HG03097 (cell line): ENCODE measurements around the gene UPB1.

Experiments
- ATAC-seq: cut with Tn5 transposase; IDR thresholded peaks from one replicate; pipeline ENCODE4 v1.9.1; 2021; ENCODE audit not compliant: unreplicated experiment, low FRiP score

The UPB1 gene

DNA sequence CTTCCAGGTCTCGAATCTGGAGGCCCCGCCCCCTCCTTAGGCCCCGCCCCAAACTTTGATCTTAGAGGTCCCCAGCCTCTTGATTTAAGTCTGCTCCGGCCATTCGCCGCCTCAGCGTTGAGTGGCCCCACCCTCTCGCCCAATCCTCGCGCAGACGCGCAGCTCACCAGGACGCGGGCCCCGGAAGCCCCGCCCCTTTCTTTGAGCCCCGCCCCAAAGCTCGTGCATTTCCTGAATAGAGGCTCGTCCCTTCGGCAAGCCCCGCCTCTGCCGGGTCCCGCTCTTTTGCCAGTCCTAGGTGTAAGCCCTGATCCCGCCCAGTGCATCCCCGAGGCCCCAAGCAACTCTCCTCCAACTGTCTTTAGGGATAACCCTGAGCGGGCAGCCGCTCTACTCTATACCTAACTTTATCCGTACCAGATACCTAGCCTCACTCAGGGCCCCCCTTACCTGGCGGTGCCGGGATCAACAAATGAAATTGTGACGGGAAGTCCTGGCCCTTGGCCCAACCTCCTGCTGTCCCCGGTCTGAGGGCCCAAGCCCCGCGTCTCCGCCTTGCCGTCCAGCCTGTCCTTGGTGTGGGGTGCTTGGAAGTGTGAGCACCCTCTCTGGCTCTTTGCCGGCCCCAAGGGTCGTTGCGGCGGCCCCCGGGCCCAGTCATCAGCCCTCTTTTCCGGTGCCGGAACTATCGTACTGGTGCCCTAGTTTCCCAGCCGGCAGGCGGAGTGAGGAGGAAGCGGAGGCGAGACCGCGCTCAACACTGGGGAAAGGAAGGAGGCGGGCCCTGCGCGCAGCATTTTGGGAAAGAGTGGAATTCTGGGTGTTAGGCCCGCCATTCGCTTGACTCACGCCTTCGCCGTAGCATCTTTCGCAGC lies 60.3 kb downstream of the UPB1 start, which contains the start of gene SNRPD3:
Gene SNRPD3, plus strand, starts transcription at position 835 of the 875 bp plus-strand sequence. CDS start 1,676 bp downstream, outside the sequence.
- peak; percentile 66 for ATAC-seq

DNA sequence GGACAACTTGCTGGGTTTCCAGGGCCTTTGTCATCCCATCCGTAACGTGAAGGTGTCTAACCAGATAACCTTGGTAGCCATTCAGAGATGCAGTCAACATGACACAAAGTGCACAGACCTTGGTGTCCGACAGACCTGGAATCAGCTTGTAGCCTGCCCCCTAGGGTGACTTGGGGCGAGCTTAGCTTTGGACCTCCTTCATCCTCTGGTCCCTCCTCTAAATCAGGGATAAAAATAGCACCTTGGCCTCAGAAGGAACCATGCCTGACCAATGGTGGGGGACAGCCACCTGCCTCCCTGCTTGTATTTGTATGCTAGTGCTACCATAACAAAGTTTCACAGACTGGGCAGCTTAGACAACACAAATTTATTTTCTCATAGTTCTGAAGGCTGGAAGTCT lies 64.3 kb downstream of the UPB1 start:
- no peak for ATAC-seq

DNA sequence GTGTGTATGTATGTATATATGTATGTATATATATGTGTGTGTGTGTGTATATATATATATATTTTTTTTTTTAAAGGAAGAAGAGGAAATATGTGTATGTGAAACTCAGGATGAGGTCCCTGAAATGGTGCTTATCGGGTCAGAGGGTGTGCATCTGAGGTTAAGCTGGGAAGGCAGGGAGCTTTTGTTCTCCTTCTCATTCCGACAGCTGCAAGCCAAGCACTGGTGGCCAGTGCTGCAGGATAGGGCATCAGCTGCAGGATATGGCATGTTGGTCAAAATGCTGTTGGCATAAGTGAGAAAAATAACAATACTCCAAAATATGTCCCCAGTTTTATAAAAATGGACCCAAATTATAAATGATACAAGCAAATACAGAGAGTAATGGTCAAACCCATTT lies 68.1 kb downstream of the UPB1 start:
- no peak for ATAC-seq

DNA sequence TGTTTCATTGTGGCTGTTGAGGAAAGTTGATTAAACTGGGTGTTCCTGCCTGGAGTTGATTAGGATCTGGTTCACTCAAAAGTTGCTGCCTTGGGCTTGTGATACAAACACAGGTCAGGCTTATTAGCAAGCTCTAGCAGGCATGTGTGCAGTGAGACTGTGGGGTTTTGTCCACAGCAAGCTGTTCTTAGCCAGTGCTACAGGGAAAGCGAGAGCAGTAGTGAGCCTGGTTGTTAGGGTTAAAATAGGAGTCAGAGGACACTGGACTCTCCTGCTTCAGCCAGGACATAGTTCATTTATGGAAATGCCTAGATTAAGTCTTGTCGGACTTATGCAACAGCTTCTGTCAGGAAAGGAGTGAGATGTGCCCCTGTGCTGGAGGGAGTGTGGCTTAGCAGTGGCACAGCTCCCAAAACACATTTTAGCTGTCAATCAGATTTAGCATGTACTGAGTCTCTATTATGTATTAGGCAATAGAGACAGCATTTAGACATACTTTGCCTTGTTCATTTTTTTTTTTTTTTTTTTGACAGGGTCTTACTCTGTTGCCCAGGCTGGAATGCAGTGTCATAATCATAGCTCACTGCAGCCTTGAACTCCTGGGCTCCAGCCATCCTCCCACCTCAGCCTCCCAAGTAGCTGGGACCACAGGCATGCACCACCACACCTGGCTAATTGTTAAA lies 69.4 kb downstream of the UPB1 start:
- no peak for ATAC-seq

DNA sequence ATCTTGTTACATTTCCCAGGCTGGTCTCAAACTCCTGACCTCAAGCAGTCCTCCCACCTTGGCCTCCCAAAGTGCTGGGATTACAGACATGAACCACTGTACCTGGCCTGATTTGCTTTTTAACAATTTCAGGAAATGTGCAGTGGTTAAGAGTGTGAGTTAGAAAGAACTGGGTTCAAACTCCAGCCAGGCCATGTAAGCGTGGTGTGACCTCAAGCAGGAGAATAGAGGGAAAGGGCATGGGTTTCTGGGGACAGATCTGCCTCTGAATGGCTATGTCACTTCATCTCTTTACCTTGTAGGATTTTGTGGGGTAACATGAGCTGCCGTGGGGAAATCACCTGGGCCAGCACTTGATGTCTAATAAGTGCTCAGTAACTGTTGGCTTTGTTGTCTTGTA lies 69.9 kb downstream of the UPB1 start:
- no peak for ATAC-seq

DNA sequence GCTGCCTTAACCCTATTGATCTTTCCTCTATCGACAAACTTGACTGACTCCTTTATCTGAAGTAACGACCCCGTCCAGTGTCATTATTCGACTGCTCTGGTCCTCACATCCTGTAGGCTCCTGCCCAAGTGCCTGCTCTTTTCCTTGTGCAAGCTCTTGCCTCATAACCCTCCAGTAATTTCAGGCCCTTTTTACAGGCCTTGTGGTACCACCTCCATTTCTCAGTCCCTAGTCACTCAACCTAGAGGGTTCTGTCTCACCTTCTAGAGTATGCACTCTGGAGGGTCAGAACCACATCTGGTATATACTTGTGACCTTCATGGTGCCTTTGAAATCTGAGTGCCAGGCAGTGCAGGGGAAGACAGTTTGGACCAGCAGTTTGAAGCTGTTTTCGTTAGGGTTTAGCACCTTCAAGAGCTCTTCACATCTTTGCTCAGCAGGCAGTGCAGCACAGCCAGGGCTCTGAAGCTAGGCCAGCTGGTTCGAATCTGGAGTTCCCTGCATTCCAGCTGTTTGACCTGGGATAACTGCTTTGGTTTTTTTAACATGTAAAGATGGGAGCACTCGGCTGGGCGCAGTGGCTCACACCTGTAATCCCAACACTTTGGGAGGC lies 71.9 kb downstream of the UPB1 start:
- ATAC-seq: no peak

DNA sequence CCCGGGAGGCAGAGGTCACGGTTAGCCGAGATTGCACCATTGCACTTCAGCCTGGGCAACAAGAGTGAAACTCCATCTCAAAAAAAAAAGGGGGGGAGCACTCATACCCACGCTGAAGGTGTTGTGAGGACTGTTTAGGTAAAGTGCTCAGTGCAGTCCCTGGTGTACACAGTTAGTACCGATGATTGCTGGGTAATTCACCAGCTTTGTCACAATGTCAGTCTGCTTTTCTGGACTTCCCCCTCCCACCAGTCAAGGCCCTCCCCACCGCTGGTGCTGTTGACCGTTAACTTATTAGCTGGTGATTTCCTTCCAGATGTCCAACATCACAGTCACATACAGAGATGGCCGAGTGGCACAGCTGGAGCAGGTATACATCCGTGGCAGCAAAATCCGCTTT lies 72.5 kb downstream of the UPB1 start:
- no peak for ATAC-seq

DNA sequence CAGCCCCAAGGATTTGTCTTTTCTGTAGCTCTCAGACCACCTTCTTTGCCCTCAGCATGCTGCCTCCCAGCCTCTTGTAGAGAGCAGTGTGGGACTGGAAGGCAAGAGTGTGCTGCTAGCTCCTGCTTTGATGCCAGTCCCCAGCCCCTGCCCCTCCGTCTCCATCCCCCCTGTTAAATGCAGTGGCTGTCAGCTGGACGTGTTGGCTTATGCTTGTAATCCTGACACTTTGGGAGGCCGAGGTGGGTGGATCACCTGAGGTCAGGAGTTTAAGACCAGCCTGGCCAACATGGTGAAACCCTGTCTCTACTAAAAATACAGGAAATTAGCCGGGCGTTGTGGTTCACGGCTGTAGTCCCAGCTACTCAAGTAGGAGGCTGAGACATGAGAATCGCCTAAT lies 76.1 kb downstream of the UPB1 start:
- no peak for ATAC-seq

DNA sequence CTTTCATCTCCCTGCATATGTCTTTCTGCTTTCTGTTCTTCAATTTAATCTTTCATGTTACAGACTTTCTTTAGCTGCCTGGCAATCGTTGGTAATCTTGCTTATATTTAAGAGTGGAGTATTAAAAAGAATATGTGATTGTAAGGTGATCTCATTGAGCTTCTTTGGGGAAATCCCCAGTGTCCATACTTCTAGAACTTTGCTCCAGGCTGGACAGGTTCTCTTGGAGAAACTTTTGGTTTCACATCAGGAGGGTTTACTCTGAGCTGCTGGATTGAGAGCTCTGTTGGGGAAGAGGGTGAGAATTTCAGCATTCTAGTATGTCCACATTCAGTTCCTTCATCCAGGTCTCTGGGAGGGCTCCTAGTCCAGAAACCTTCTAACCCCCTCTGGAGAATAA lies 81.6 kb downstream of the UPB1 start:
- no peak for ATAC-seq
